Caco-2 (cell line): ENCODE measurements around the gene STK17A. TPM values are rescaled to one million over a fixed set of nuclear protein-coding genes. Genes with fewer than 3 reads are reported as not detected.
"Not testable (repeated sequence)": the region's sequence is repeated elsewhere in the genome, so short reads cannot be mapped to it uniquely, and the experiment has no call there.

Experiments
- BruUV-seq: library from RNA; stranded (reverse); fragments of 400-500 nt; replicated peaks from 2 replicates; lab custom pipeline; 2021; lab: Mats Ljungman, UMichigan
- CTCF ChIA-PET: fragments of 300-600 bp; sonication (Branson Sonifier 250); formaldehyde crosslinking; loops from one replicate; lab custom pipeline; 2022; ENCODE audit warnings: antibody characterized with exemption; lab: Charles Lee
- POLR2A ChIA-PET: fragments of 300-600 bp; sonication (Branson Sonifier 250); formaldehyde crosslinking; loops from one replicate; lab custom pipeline; 2022; ENCODE audit warnings: antibody characterized with exemption; lab: Charles Lee
- DNase-seq, 2 experiments: peaks; one replicate each; pipeline versions ENCODE4 v3.0.0 to v3.0.0-alpha.2; 2020 to 2022
- H3K27me3 ChIP-seq: replicated peaks from 2 replicates; pipeline ENCODE4 v1.6.0; 2011; ENCODE audit warnings: low read length; ENCODE audit not compliant: control insufficient read depth, insufficient read depth
- H3K36me3 ChIP-seq: 2 replicates; pipeline ENCODE4 v1.5.1; 2011; ENCODE audit warnings: low read length; ENCODE audit not compliant: control insufficient read depth, insufficient read depth
- H3K4me1 ChIP-seq: fragments of 250-450 bp; sonication (Bioruptor Pico); 2 replicates; pipeline ENCODE4 v1.5.1; 2020; ENCODE audit warnings: mild to moderate bottlenecking
- H3K4me3 ChIP-seq: 2 replicates; pipeline ENCODE4 v1.5.1; 2011; ENCODE audit warnings: low read depth, mild to moderate bottlenecking, control low read depth, low read length
- H3K9me3 ChIP-seq: fragments of 250-450 bp; sonication (Bioruptor Pico); 2 replicates; pipeline ENCODE4 v1.5.1; 2020; ENCODE audit warnings: mild to moderate bottlenecking, moderate library complexity
- H3K27ac Mint-ChIP-seq: one replicate; pipeline ENCODE4 v1.8.0; 2022; ENCODE audit warnings: mixed read lengths; ENCODE audit not compliant: unreplicated experiment
- H3K27me3 Mint-ChIP-seq: one replicate; pipeline ENCODE4 v1.8.0; 2022; ENCODE audit warnings: mixed read lengths; ENCODE audit not compliant: insufficient read depth, unreplicated experiment
- H3K36me3 Mint-ChIP-seq: one replicate; pipeline ENCODE4 v1.8.0; 2022; ENCODE audit warnings: mild to moderate bottlenecking, mixed read lengths; ENCODE audit not compliant: insufficient read depth, unreplicated experiment
- H3K4me1 Mint-ChIP-seq: one replicate; pipeline ENCODE4 v1.8.0; 2022; ENCODE audit warnings: low read depth, mixed read lengths; ENCODE audit not compliant: unreplicated experiment
- H3K4me3 Mint-ChIP-seq: one replicate; pipeline ENCODE4 v1.8.0; 2022; ENCODE audit warnings: mild to moderate bottlenecking, moderate library complexity, mixed read lengths; ENCODE audit not compliant: unreplicated experiment
- H3K9me3 Mint-ChIP-seq: one replicate; pipeline ENCODE4 v1.8.0; 2022; ENCODE audit warnings: mixed read lengths; ENCODE audit not compliant: unreplicated experiment
- intact Hi-C: fragments of 100-400 bp; cut with micrococcal nuclease; formaldehyde crosslinking; loops from one replicate; pipeline ENCODE4 v1.10.0; 2022; ENCODE audit not compliant: unreplicated experiment
- total RNA-seq: library from RNA; stranded (reverse); gene quantifications from 2 replicates; pipeline ENCODE4 v1.2.3, GENCODE V29; 2022
- TF ChIP-seq, protein P1 (sequence below), 2 experiments: fragments of 200-600 bp in 1 of 2; IDR thresholded peaks; 1 replicate in 1 of 2; 2 replicates in 1 of 2; pipeline versions ENCODE4 v1.5.1 to v1.8.0; 2011 to 2022; ENCODE audit warnings: antibody characterized with exemption in 1 of 2, control low read depth in 1 of 2, inconsistent platforms in 1 of 2, low read depth in 1 of 2, low read length in 1 of 2, mild to moderate bottlenecking in 1 of 2, moderate library complexity in 1 of 2; ENCODE audit not compliant: insufficient read depth in 1 of 2, severe bottlenecking in 1 of 2, unreplicated experiment in 1 of 2

The STK17A gene
- total RNA-seq, 1 experiment from 2014 or later: 19.6 TPM

DNA sequence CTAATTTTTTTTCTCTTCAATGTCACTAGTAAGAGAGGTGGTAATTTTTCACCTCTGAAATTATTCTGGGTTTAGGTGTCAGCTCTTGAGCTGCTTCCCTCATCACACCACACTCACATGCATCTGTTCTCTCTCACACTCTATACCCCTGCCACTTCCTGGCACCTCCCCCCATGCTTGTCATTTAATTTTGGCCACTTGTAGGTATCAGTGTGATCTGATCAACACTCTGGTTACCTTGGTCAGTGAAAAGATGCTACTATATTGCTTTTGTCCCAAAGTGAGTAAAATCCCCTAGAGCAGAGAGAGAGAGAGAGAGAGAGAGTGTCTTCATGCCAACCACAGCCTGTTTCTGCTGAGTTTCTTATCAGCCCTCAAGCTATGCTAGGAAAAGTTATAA is 42.5 kb downstream of the STK17A start:
- no TSS peak for BruUV-seq
- Mint-ChIP-seq H3K9me3 (no peaks in the 10 kb centered on the region), H3K27ac (no peak overlapping the region), H3K4me1 (peaks cover 2% of the 10 kb centered on the region), H3K36me3 (peaks cover 67% of the 10 kb centered on the region), H3K27me3 (no peaks in the 10 kb centered on the region), H3K4me3 (no peak overlapping the region)
- CTCF ChIA-PET: no interaction called here
- no peaks in the 10 kb centered on the region for H3K9me3 ChIP-seq
- no peaks in the 10 kb centered on the region for H3K4me1 ChIP-seq
- TF ChIP-seq, protein P1, sequence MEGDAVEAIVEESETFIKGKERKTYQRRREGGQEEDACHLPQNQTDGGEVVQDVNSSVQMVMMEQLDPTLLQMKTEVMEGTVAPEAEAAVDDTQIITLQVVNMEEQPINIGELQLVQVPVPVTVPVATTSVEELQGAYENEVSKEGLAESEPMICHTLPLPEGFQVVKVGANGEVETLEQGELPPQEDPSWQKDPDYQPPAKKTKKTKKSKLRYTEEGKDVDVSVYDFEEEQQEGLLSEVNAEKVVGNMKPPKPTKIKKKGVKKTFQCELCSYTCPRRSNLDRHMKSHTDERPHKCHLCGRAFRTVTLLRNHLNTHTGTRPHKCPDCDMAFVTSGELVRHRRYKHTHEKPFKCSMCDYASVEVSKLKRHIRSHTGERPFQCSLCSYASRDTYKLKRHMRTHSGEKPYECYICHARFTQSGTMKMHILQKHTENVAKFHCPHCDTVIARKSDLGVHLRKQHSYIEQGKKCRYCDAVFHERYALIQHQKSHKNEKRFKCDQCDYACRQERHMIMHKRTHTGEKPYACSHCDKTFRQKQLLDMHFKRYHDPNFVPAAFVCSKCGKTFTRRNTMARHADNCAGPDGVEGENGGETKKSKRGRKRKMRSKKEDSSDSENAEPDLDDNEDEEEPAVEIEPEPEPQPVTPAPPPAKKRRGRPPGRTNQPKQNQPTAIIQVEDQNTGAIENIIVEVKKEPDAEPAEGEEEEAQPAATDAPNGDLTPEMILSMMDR (IDR thresholded peaks at IDR 0.05; ENCODE audit: insufficient read depth in 1 of 2, low read depth in 1 of 2, low read length in 1 of 2, severe bottlenecking in 1 of 2, unreplicated experiment in 1 of 2): no peak
- no peak for DNase-seq
- no peaks in the 10 kb centered on the region for H3K27me3 ChIP-seq
- POLR2A ChIA-PET: no interaction called here
- intact Hi-C loops: no loop called here
- H3K4me3 ChIP-seq: no peak overlapping the region
- 0 out of 2 replicates have a peak, but pooled peaks cover 1% of the 10 kb centered on the region for H3K36me3 ChIP-seq

DNA sequence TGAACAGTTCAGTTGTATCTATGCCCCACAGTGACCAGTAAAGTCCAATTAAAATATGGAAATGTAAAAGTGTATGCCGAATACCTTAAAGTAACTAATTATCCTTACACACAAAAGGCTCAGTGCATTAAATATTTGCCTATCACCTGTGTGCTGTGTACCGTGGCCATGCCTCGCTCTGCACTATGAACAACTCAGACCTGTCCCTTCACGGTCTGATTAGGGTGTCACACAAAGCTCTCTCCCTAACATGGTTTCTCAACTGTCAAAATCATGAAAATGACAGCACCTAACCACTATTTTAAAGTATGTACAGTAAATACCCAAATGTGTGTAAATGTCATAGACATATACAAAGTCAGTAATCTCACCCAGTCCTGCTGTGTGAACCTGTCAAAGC is 43.1 kb downstream of the STK17A start:
- POLR2A ChIA-PET: no interaction called here
- H3K27me3 ChIP-seq: no peaks in the 10 kb centered on the region
- H3K9me3 ChIP-seq: no peaks in the 10 kb centered on the region
- TF ChIP-seq, protein P1 (IDR thresholded peaks at IDR 0.05; ENCODE audit: insufficient read depth in 1 of 2, low read depth in 1 of 2, low read length in 1 of 2, severe bottlenecking in 1 of 2, unreplicated experiment in 1 of 2): no peak
- no peaks in the 10 kb centered on the region for H3K9me3 Mint-ChIP-seq
- CTCF ChIA-PET: no interaction called here
- no peak overlapping the region for H3K4me3 Mint-ChIP-seq
- intact Hi-C loops: no loop called here
- H3K27me3 Mint-ChIP-seq: no peaks in the 10 kb centered on the region
- H3K36me3 ChIP-seq: 0 out of 2 replicates have a peak, but pooled peaks cover 1% of the 10 kb centered on the region
- H3K4me1 Mint-ChIP-seq: peaks cover 5% of the 10 kb centered on the region
- H3K4me3 ChIP-seq: no peak overlapping the region
- H3K4me1 ChIP-seq: no peaks in the 10 kb centered on the region
- peaks cover 67% of the 10 kb centered on the region for H3K36me3 Mint-ChIP-seq
- no TSS peak for BruUV-seq
- DNase-seq: no peak
- H3K27ac Mint-ChIP-seq: no peak overlapping the region

DNA sequence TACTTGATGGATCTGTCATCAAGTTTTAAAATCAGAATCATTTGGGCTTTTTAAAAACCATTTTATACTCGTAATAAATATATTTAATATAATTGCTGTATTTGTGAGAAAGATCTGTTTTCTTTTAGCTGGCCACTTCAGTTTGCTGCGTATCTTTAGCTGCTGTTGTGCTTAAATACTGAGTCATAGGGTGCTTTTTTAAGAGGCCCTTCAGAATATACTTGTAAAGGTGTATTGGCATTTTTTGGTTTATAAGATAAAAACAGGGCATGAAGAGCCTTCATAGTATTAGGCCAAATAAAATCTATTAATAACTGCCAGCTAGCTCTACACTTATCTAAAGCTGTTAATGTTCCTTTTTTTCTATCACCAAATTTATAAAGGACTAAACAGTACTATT is 43.8 kb downstream of the STK17A start:
- Mint-ChIP-seq H3K36me3 (peaks cover 74% of the 10 kb centered on the region), H3K4me3 (no peak overlapping the region), H3K4me1 (peaks cover 5% of the 10 kb centered on the region), H3K27ac (no peak overlapping the region), H3K9me3 (no peaks in the 10 kb centered on the region), H3K27me3 (no peaks in the 10 kb centered on the region)
- H3K9me3 ChIP-seq: no peaks in the 10 kb centered on the region
- no peak for DNase-seq
- no peaks in the 10 kb centered on the region for H3K4me1 ChIP-seq
- H3K27me3 ChIP-seq: no peaks in the 10 kb centered on the region
- BruUV-seq: no TSS peak
- CTCF ChIA-PET: no interaction called here
- TF ChIP-seq, protein P1 (IDR thresholded peaks at IDR 0.05; ENCODE audit: insufficient read depth in 1 of 2, low read depth in 1 of 2, low read length in 1 of 2, severe bottlenecking in 1 of 2, unreplicated experiment in 1 of 2): no peak
- no peak overlapping the region for H3K4me3 ChIP-seq
- POLR2A ChIA-PET: interaction anchor here (0.9 kb wide), 1 partner anchor 44 kb away, joined by 3 read pairs; no protein-coding TSS in a partner anchor
- 0 out of 2 replicates have a peak, but pooled peaks cover 1% of the 10 kb centered on the region for H3K36me3 ChIP-seq
- intact Hi-C loops: no loop called here

DNA sequence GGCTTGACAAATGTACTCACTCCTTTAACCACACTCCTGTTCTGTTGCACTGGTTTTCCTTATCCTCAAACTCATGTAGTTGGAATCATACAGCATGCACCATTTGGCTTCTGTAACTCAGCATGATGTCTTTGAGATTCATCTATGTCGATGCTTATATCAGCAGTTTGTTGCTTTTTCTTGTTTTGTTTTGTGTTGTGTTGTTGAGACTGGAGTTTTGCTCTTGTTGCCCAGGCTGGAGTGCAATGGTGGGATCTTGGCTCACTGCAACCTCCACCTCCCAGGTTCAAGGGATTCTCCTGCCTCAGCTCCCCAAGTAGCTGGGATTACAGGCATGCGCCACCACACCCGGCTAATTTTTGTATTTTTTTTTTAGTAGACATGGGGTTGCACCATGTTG is 44.9 kb downstream of the STK17A start:
- H3K36me3 ChIP-seq, H3K4me3 ChIP-seq, H3K4me3 Mint-ChIP-seq, intact Hi-C loops, DNase-seq, H3K9me3 Mint-ChIP-seq, H3K4me1 Mint-ChIP-seq, H3K27ac Mint-ChIP-seq, H3K27me3 Mint-ChIP-seq, H3K4me1 ChIP-seq, H3K27me3 ChIP-seq, POLR2A ChIA-PET, H3K9me3 ChIP-seq, BruUV-seq: not testable (repeated sequence)
- peaks cover 77% of the 10 kb centered on the region for H3K36me3 Mint-ChIP-seq
- CTCF ChIA-PET: interaction anchor here (1.2 kb wide), 1 partner anchor 127 kb away, joined by 3 read pairs; no protein-coding TSS in a partner anchor
